ENCODE results near the gene PPM1G. TPM values are rescaled to one million over a fixed set of nuclear protein-coding genes. Genes with fewer than 3 reads are reported as not detected.

Gene PPM1G
- polyA plus RNA-seq, 1 donor (not counting 4 experiments of a cell fraction or from before 2014, with no cell fraction given) = 55.5 TPM

DNA sequence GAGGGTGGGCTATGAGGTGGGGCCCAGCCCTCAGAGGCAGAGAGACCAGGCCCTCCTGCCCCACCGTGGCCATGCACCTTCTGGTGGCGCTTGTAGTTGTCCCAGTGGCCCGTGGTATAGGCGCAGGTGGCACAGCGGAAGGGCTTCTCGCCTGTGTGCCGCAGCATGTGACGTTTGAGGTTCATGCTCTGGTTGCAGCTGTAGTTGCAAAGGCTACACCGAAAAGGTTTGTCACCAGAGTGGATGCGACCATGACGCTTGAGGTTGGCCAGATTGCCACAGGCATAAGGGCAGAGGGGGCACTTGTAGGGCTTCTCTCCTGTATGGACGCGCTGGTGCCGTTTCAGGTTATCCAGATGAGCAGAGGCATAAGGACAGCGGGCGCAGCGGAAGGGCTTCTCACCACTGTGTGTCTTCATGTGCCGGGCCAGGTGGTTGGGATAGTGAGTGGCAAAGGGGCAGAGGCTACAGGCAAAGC is 31.7 kb downstream of the PPM1G start:
- H3K9me3 ChIP-seq (ENCODE audit: control insufficient read depth, low read depth, low read length) = no peaks in the 10 kb centered on the region
- H3K27me3 ChIP-seq (ENCODE audit: control insufficient read depth, extremely low read depth, insufficient read depth, low read length) = no peaks in the 10 kb centered on the region
- no peak overlapping the region for H3K9ac ChIP-seq (ENCODE audit: control insufficient read depth, extremely low read depth, insufficient read depth, low read length)
- H3K4me3 ChIP-seq (ENCODE audit: control insufficient read depth in 2 of 3, extremely low read depth in 1 of 3, insufficient read depth in 2 of 3, low read depth in 1 of 3, low read length in 3 of 3) = no peak overlapping the region
- H2AFZ ChIP-seq (ENCODE audit: control insufficient read depth, low read length) = no peak overlapping the region
- no peak for DNase-seq (ENCODE audit: low read depth, low spot score)
- H3K27ac ChIP-seq (ENCODE audit: control insufficient read depth, insufficient read depth, low read length) = no peak overlapping the region
- H3K36me3 ChIP-seq (ENCODE audit: control insufficient read depth in 2 of 2, extremely low read depth in 1 of 2, insufficient read depth in 2 of 2, low read length in 2 of 2) = peaks cover 43 to 54% of the 10 kb centered on the region in 2 experiments
- no peaks in the 10 kb centered on the region for H3K9me1 ChIP-seq (ENCODE audit: control insufficient read depth, extremely low read depth, insufficient read depth, low read length)
- H3K79me2 ChIP-seq (ENCODE audit: control insufficient read depth, insufficient read depth, low read length) = peaks cover 44% of the 10 kb centered on the region
- dilution Hi-C loops (cut with MboI; ENCODE audit: extremely low pct_ligation_motif_present, low sequenced_read_pairs) = no loop called here
- peaks cover 5% of the 10 kb centered on the region for H4K20me1 ChIP-seq (ENCODE audit: control insufficient read depth, extremely low read depth, insufficient read depth, low read length)
- no peak for FAIRE-seq
- H3K4me2 ChIP-seq (ENCODE audit: control insufficient read depth, extremely low read depth, insufficient read depth, low read depth, low read length) = no peak overlapping the region
- peaks cover 16% of the 10 kb centered on the region for H3K4me1 ChIP-seq (ENCODE audit: control insufficient read depth, extremely low read depth, insufficient read depth, low read length)
- TF ChIP-seq, protein P1, sequence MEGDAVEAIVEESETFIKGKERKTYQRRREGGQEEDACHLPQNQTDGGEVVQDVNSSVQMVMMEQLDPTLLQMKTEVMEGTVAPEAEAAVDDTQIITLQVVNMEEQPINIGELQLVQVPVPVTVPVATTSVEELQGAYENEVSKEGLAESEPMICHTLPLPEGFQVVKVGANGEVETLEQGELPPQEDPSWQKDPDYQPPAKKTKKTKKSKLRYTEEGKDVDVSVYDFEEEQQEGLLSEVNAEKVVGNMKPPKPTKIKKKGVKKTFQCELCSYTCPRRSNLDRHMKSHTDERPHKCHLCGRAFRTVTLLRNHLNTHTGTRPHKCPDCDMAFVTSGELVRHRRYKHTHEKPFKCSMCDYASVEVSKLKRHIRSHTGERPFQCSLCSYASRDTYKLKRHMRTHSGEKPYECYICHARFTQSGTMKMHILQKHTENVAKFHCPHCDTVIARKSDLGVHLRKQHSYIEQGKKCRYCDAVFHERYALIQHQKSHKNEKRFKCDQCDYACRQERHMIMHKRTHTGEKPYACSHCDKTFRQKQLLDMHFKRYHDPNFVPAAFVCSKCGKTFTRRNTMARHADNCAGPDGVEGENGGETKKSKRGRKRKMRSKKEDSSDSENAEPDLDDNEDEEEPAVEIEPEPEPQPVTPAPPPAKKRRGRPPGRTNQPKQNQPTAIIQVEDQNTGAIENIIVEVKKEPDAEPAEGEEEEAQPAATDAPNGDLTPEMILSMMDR (optimal IDR thresholded peaks at IDR 0.05 in 1 of 3, IDR thresholded peaks at IDR 0.05 in 1 of 3, conservative IDR thresholded peaks at IDR 0.05 in 1 of 3; ENCODE audit: extremely low read depth in 1 of 3, insufficient read depth in 2 of 3, low read length in 3 of 3) = no peak
- no peak for TF ChIP-seq EZH2 (IDR thresholded peaks at IDR 0.05; ENCODE audit: low read length)

DNA sequence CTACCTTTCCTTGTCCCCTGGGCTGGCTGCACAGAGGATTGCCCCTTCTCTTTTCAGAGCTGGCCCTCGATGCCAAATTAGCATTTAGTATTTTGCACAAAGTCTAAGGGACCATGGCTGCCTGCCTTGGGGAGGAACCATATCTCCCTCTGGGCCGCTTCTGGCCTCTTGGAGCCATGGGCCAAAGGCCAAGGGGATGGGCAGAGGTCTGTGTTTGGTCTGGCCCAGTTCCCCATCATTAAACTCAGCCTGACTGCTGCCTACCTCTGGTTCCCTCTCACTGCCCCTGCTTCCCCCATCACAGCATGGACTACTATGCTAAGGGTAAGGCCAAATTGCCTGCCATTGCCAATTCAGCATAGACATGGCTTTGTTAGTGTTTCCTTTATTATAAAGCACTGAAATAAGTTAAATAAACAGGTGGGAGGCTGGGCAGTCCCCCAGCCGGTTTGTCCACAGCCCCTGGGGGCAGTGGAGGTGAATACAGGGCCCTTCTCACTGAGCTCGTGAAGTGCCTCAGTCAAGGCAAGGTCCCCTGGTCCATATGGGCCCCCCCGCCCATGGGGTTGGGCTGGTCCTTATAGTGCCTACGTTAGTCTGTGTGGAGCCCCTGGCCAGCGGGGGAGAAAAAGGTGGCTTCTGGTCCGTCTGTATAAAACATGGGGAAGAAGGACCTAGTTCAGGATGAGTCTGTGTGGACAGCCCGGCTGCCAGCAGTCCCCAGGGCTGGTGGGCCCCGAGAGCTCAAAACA is 32.3 kb downstream of the PPM1G start:
- Histone ChIP-seq H4K20me1 (ENCODE audit: control insufficient read depth, extremely low read depth, insufficient read depth, low read length) (peaks cover 5% of the 10 kb centered on the region), H2AFZ (ENCODE audit: control insufficient read depth, low read length) (no peak overlapping the region), H3K9me1 (ENCODE audit: control insufficient read depth, extremely low read depth, insufficient read depth, low read length) (no peaks in the 10 kb centered on the region), H3K4me2 (ENCODE audit: control insufficient read depth, extremely low read depth, insufficient read depth, low read depth, low read length) (no peak overlapping the region), H3K4me1 (ENCODE audit: control insufficient read depth, extremely low read depth, insufficient read depth, low read length) (peaks cover 21% of the 10 kb centered on the region), H3K9me3 (ENCODE audit: control insufficient read depth, low read depth, low read length) (no peaks in the 10 kb centered on the region), H3K27ac (ENCODE audit: control insufficient read depth, insufficient read depth, low read length) (no peak overlapping the region), H3K27me3 (ENCODE audit: control insufficient read depth, extremely low read depth, insufficient read depth, low read length) (no peaks in the 10 kb centered on the region), H3K9ac (ENCODE audit: control insufficient read depth, extremely low read depth, insufficient read depth, low read length) (no peak overlapping the region), H3K79me2 (ENCODE audit: control insufficient read depth, insufficient read depth, low read length) (peaks cover 50% of the 10 kb centered on the region), H3K4me3 (ENCODE audit: control insufficient read depth in 2 of 3, extremely low read depth in 1 of 3, insufficient read depth in 2 of 3, low read depth in 1 of 3, low read length in 3 of 3) (no peak overlapping the region), H3K36me3 (ENCODE audit: control insufficient read depth in 2 of 2, extremely low read depth in 1 of 2, insufficient read depth in 2 of 2, low read length in 2 of 2) (peaks cover 43 to 59% of the 10 kb centered on the region in 2 experiments)
- FAIRE-seq = no peak
- dilution Hi-C loops (cut with MboI; ENCODE audit: extremely low pct_ligation_motif_present, low sequenced_read_pairs) = no loop called here
- no peak for TF ChIP-seq EZH2 (IDR thresholded peaks at IDR 0.05; ENCODE audit: low read length)
- no peak for DNase-seq (ENCODE audit: low read depth, low spot score)

Measured in keratinocyte (primary cell).